HUES64 (cell line): ENCODE data around the gene CNTNAP2.
"Not testable (repeated sequence)": the region's sequence is repeated elsewhere in the genome, so short reads cannot be mapped to it uniquely, and the experiment has no call there.

Experiments
- H3K27ac ChIP-seq: 2 replicates; pipeline ENCODE4 v1.7.0; 2013; ENCODE audit warnings: low read depth, low read length, inconsistent platforms
- H3K27me3 ChIP-seq: 2 replicates; pipeline ENCODE4 v1.6.1; 2013; ENCODE audit warnings: mild to moderate bottlenecking, low read length; ENCODE audit not compliant: insufficient read depth
- H3K36me3 ChIP-seq: 2 replicates; pipeline ENCODE4 v1.6.1; 2013; ENCODE audit warnings: mild to moderate bottlenecking, low read length; ENCODE audit not compliant: insufficient read depth
- H3K4me1 ChIP-seq: 2 replicates; pipeline ENCODE4 v1.6.1; 2013; ENCODE audit warnings: mild to moderate bottlenecking, low read length, moderate library complexity; ENCODE audit not compliant: insufficient read depth
- H3K4me3 ChIP-seq: 2 replicates; pipeline ENCODE4 v1.5.1; 2013; ENCODE audit warnings: mild to moderate bottlenecking, low read length, moderate library complexity
- H3K9ac ChIP-seq: 2 replicates; pipeline ENCODE4 v1.6.1; 2013; ENCODE audit warnings: mild to moderate bottlenecking, low read depth, low read length
- H3K9me3 ChIP-seq: 2 replicates; pipeline ENCODE4 v1.6.1; 2013; ENCODE audit warnings: low read depth, low read length; ENCODE audit not compliant: insufficient read depth
- WGBS: fragments of 150-250, 120-280 bp; methylation state at CpG from one replicate; pipeline ENCODE4 v1.1.7; 2013; ENCODE audit warnings: missing lambda C conversion rate; 5-methylcytosine and 5-hydroxymethylcytosine counted together

Gene CNTNAP2

DNA sequence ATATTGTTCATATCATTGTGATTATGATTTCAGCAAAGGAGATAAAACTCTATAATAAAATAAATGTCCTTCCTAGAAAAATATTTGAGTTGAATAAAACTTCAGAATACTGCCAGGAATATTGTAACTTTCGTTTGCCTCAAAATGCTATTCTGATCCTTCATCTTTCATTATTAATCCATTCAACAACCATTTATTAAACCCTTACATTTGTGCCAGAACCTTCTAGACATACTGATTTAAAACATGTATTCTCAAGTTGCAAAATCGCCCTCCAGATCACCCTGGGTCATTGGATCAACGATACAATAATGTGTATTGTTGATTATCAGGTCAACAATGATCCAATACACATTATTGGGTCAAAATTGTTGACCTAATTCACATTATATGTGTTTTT lies 759.8 kb downstream of the CNTNAP2 start:
- WGBS, result 90% methylated on average over 2 of the region's 3 CpGs
- Histone ChIP-seq H3K9me3 (no peaks in the 10 kb centered on the region), H3K36me3 (no peaks in the 10 kb centered on the region), H3K27ac (no peak overlapping the region; the same call in 1 of the 2 replicates), H3K4me3 (no peak overlapping the region), H3K27me3 (no peaks in the 10 kb centered on the region), H3K4me1 (peaks cover 25% of the 10 kb centered on the region), H3K9ac (no peak overlapping the region)

DNA sequence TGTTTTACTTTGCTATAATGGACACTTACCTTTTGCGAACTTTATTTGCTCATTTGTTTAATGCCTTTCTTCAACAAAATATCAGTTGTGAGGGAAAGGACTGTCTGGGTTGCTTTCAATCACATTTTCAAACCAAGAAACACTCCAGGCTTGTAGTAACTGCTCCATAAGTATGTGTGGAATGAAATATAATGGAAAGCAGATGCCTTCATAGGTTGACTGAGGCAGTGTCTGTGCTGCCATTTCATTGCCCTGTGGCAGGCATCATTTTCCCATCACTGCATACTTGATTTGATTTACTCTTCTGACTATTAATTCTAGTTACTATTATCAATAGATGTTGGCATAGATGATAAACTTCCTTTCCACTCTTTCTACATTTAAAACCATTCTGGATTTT lies 762.3 kb downstream of the CNTNAP2 start:
- Histone ChIP-seq H3K4me3 (no peak overlapping the region), H3K36me3 (no peaks in the 10 kb centered on the region), H3K9ac (no peak overlapping the region), H3K27me3 (no peaks in the 10 kb centered on the region), H3K27ac (no peak overlapping the region), H3K4me1 (peaks cover 25% of the 10 kb centered on the region), H3K9me3 (no peaks in the 10 kb centered on the region)
- 91% methylated on average over 1 of the region's 1 CpG for WGBS

DNA sequence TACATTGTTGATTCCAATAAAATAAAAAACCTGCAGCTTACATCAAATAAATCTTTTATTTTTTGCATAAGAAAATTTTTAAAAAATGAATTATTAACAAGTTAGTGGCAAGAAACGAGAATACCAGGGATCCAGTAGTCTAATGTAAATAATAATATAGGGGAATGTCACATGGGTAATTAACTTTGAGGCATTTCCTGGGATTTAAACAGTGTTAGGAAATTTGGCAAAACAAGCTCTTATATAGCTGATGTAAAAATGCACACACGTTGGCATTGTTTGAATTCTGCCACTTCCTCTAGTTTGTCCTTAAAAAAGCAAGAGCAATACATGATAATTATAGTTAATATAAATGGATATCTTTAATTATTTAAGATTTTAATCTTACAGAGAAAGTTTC lies 768.6 kb downstream of the CNTNAP2 start:
- Histone ChIP-seq H3K4me3 (no peak overlapping the region), H3K36me3 (no peaks in the 10 kb centered on the region), H3K27ac (no peak overlapping the region), H3K9ac (no peak overlapping the region), H3K27me3 (no peaks in the 10 kb centered on the region), H3K9me3 (no peaks in the 10 kb centered on the region), H3K4me1 (no peaks in the 10 kb centered on the region)
- WGBS, result 98% methylated on average over 2 of the region's 2 CpGs

DNA sequence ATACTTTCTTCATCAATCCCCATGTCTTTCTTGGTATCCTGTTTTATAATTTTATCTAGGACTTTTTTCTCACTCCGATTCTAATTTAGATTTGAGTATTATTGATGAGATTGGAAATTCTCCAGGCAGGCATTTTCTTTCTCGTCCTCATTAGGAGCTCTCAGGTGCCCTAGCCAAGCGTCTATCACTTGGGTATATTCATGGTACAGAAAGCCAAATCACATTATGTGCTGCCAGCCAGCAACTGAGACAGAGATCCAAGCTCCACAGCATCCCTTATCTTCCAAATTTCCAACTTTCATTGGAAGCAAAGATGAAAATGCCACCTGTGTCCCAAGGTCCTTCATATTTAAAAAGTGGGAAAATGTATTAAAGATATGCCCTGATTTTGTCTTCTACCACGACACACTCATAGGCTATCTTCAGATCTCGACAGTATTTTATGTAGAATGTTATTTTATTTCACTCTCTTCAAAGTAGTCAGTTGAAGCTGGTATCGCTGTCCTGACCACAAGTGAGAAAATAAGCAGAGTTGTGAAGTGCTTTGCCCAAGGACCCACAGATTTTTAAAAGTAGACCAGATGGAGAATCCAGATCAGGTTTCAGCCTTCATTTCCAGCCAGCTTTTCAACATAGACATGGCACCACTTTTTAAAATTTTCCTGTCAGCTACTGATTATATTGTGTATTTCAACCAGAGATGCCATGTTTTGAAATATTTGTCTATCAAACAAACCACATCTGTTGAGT lies 773.4 kb downstream of the CNTNAP2 start:
- 88% methylated on average over 4 of the region's 6 CpGs for WGBS

DNA sequence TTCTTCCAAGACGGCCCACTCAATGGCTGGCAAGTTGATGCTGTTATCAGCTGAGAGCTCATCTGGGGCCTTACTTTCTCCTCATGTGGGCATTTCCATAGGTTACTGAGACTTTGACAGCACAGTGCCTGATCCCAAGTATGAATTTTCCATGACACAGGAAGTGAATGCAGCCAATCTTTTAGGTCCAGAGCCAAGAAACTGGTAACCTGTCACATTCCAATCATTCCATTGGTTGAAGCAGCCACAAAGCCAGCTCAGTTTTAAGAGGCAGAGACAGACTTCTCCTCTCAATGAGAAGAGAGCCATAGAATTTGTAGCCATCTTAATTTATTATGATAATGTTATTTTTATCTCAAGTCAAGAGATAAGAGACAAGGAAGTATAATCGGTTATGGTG lies 775.5 kb downstream of the CNTNAP2 start:
- Histone ChIP-seq H3K36me3 (no peaks in the 10 kb centered on the region), H3K9ac (no peak overlapping the region), H3K9me3 (no peaks in the 10 kb centered on the region), H3K27ac (no peak overlapping the region), H3K27me3 (no peaks in the 10 kb centered on the region), H3K4me3 (no peak overlapping the region), H3K4me1 (no peaks in the 10 kb centered on the region)
- 95% methylated on average over 2 of the region's 2 CpGs for WGBS

More for the DNA sequence above, 773.4 kb downstream of the CNTNAP2 start:
- Histone ChIP-seq H3K27ac (no peak overlapping the region), H3K4me1 (no peaks in the 10 kb centered on the region), H3K36me3 (no peaks in the 10 kb centered on the region), H3K4me3 (no peak overlapping the region), H3K27me3 (no peaks in the 10 kb centered on the region), H3K9ac (no peak overlapping the region), H3K9me3 (no peaks in the 10 kb centered on the region)

DNA sequence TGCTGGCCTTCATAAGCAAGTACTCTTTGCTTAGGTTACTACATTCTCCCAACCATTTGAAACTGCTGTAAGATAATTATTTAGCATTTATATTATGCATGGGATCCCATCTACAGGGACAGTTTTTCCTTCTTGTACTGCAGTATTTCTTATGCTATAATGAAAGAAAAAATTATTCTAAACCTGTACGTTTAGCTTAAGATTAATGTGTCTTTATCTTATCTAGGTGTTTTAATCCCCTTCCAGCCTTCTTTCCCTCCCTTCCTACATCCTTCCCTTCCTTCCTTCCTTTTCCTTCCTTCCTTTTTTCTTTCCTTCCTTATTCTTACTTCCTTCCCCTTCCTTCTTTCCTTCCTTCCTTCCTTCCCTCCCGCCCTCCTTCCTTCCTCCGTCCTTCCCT lies 778.3 kb downstream of the CNTNAP2 start:
- 97% methylated on average over 3 of the region's 3 CpGs for WGBS

DNA sequence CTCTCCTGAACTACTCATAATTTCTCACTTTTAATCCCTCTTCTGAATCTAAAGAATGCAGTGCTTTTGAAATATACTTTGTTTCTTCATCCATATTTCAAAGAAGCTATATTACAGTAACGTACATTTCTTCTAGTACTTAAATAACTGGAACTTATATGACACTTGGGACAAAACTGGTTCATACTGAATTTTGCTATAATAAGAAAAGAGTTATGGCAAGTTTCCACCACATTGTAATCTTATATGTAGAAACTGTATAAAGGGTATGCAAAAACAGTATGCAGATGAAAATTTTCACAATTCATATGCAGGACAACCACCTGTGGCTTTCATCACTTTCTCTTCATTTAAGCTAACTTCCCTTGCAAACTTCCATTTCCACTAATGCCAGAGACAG lies 785.7 kb downstream of the CNTNAP2 start:
- no CpG with 5 or more reads among the region's 1 CpG for WGBS
- H3K4me3 ChIP-seq, result no peak overlapping the region
- H3K27me3 ChIP-seq, result no peaks in the 10 kb centered on the region
- no peaks in the 10 kb centered on the region for H3K4me1 ChIP-seq
- peaks cover 7% of the 10 kb centered on the region; the same call in 1 of the 2 replicates for H3K9me3 ChIP-seq
- no peak overlapping the region for H3K9ac ChIP-seq
- H3K27ac ChIP-seq, result no peak overlapping the region
- no peaks in the 10 kb centered on the region for H3K36me3 ChIP-seq

More for the DNA sequence above, 778.3 kb downstream of the CNTNAP2 start:
- Histone ChIP-seq H3K36me3 (no peaks in the 10 kb centered on the region), H3K4me3 (no peak overlapping the region), H3K9ac (no peak overlapping the region), H3K4me1 (no peaks in the 10 kb centered on the region), H3K27ac (no peak overlapping the region), H3K27me3 (no peaks in the 10 kb centered on the region), H3K9me3 (no peaks in the 10 kb centered on the region)

DNA sequence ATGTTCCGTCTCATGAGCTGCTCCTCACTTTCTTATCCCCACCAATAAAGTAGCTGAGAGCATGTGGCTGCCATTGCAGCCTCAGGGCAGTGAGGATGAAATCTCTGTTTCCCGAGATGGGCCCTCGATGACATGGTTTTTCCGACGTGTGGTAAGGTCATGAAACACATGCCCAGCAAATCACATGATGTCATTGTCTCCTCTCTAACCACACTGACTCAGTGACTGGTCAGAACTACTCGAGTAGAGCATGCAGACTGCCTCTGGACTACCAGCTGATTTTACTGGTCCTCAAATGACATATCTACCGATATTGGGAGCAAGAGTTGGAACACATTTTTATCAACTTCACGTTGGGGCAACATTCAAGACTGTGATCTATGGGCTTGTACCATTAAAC lies 786.1 kb downstream of the CNTNAP2 start:
- Histone ChIP-seq H3K4me1 (no peaks in the 10 kb centered on the region), H3K27ac (no peak overlapping the region), H3K9ac (no peak overlapping the region), H3K36me3 (no peaks in the 10 kb centered on the region), H3K9me3 (peaks cover 7% of the 10 kb centered on the region; the same call in 1 of the 2 replicates), H3K4me3 (no peak overlapping the region), H3K27me3 (no peaks in the 10 kb centered on the region)
- 88% methylated on average over 8 of the region's 8 CpGs for WGBS

DNA sequence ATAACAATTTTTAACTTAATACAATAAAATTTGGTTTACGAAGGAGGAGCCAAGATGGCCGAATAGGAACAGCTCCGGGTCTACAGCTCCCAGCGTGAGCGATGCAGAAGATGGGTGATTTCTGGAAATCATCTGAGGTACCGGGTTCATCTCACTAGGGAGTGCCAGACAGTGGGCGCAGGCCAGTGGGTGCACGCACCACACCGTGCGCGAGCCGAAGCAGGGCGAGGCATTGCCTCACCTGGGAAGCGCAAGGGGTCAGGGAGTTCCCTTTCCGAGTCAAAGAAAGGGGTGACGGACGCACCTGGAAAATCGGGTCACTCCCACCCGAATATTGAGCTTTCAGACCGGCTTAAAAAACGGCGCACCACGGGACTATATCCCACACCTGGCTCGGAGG lies 789.1 kb downstream of the CNTNAP2 start:
- H3K4me1 ChIP-seq, H3K27ac ChIP-seq, H3K9ac ChIP-seq, H3K36me3 ChIP-seq, H3K27me3 ChIP-seq, H3K4me3 ChIP-seq, H3K9me3 ChIP-seq: not testable (repeated sequence)
- WGBS, result 89% methylated on average over 23 of the region's 24 CpGs

DNA sequence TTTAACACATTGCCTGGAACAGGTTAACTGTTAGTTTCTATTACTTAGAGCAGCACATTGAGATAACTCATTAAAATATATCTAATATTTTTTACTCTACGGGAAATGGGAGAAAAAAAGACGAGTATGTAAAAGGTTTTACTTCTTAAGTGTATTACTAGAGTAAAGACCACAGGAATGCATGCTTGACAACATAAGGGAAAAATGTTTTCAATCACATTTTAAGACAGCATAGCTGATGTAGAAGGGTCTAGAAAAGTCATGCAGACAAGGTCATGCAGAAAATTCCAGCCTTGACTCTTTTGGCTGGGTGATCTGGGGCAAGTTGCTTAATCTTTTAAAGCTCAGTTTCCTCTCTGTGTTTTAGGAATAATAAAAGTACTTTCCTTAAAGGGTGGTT lies 806.2 kb downstream of the CNTNAP2 start:
- no peak overlapping the region for H3K9ac ChIP-seq
- no peaks in the 10 kb centered on the region for H3K9me3 ChIP-seq
- WGBS, result no CpG with 5 or more reads among the region's 2 CpGs
- no peaks in the 10 kb centered on the region for H3K36me3 ChIP-seq
- no peak overlapping the region for H3K27ac ChIP-seq
- H3K4me3 ChIP-seq, result no peak overlapping the region
- no peaks in the 10 kb centered on the region for H3K4me1 ChIP-seq
- H3K27me3 ChIP-seq, result no peaks in the 10 kb centered on the region

DNA sequence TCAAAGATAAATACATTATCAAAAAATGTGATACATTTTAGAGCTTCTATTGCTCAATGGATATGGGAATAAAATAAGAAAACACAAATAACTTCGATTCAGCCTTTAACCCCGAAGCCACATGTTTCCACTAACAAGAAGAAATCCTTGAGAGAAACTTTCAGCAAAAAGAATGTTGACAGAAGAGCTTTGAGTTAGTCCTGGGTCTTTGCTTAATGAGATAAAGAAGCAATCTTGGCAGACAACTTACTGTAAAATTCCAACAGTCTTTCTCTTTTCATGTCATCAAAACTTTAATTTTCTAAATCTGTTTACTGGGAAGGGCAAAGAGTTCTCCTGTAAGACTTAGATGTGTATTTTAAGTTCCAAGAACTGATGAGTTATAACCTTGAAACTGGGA lies 810.2 kb downstream of the CNTNAP2 start:
- Histone ChIP-seq H3K27me3 (no peaks in the 10 kb centered on the region), H3K9me3 (peaks cover 4% of the 10 kb centered on the region; the same call in 1 of the 2 replicates), H3K9ac (no peak overlapping the region), H3K36me3 (no peaks in the 10 kb centered on the region), H3K4me3 (no peak overlapping the region), H3K27ac (no peak overlapping the region), H3K4me1 (no peaks in the 10 kb centered on the region)
- WGBS, result no CpG with 5 or more reads among the region's 2 CpGs

DNA sequence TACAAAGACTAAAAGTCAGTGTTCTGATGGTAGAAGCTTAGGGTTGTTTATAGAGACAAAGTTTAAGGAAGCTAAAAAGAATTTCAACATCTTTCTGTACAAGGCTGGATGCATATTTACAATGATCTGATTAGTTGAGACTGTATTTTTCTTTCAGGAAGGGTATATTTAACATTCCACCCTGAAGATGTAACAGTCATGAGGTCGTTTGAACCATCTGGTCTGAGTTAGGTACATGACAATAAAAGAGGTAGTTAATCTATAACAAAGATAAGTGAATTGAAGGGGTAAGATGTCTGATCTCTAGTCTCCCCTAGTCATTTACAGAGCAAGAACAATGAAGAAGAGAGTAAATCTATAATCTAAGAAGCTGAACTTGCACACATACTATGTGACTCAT lies 821.2 kb downstream of the CNTNAP2 start:
- WGBS, result 38% methylated on average over 1 of the region's 1 CpG
- H3K4me1 ChIP-seq, result no peaks in the 10 kb centered on the region
- H3K27ac ChIP-seq, result no peak overlapping the region
- H3K36me3 ChIP-seq, result no peaks in the 10 kb centered on the region
- no peaks in the 10 kb centered on the region for H3K27me3 ChIP-seq
- H3K9ac ChIP-seq, result no peak overlapping the region
- no peaks in the 10 kb centered on the region for H3K9me3 ChIP-seq
- H3K4me3 ChIP-seq, result no peak overlapping the region
